ENCODE data around the gene AOPEP. TPM values are rescaled to one million over a fixed set of nuclear protein-coding genes. Genes with fewer than 3 reads are reported as not detected.
A peak's percentile ranks its signal among the peaks of the same experiment; 100 is the strongest.

The AOPEP gene
- polyA plus RNA-seq, 4 donors: 23.5 to 54.6 (median 50.4) TPM

- DNase-seq (ENCODE audit: low read depth in 4 of 4, low spot score in 3 of 4): no peak
These were observed 33.5 kb downstream of the AOPEP start for GRCh38 chr9:94760010-94760409.

GRCh38 chr9:94760660-94761059 lies 34.2 kb downstream of the AOPEP start:
- DNase-seq (ENCODE audit: low read depth in 4 of 4, low spot score in 3 of 4): no peak

- no peak for DNase-seq (ENCODE audit: low read depth in 4 of 4, low spot score in 3 of 4)
These were observed 35.0 kb downstream of the AOPEP start for GRCh38 chr9:94761481-94761880.

- no peak for DNase-seq (ENCODE audit: low read depth in 4 of 4, low spot score in 3 of 4)
These were observed 41.0 kb downstream of the AOPEP start for GRCh38 chr9:94767331-94768072.

GRCh38 chr9:94768766-94769165 lies 42.3 kb downstream of the AOPEP start:
- DNase-seq (ENCODE audit: low read depth in 4 of 4, low spot score in 3 of 4): no peak

GRCh38 chr9:94770334-94770733 lies 43.8 kb downstream of the AOPEP start:
- DNase-seq (ENCODE audit: low read depth in 4 of 4, low spot score in 3 of 4): no peak

- no peak for DNase-seq (ENCODE audit: low read depth in 4 of 4, low spot score in 3 of 4)
These were observed 44.6 kb downstream of the AOPEP start for GRCh38 chr9:94771096-94771495.

- no peak for DNase-seq (ENCODE audit: low read depth in 4 of 4, low spot score in 3 of 4)
These were observed 45.6 kb downstream of the AOPEP start for GRCh38 chr9:94772144-94772543.

- no peak for DNase-seq (ENCODE audit: low read depth in 4 of 4, low spot score in 3 of 4)
These were observed 46.3 kb downstream of the AOPEP start for GRCh38 chr9:94772639-94773303.

- DNase-seq (ENCODE audit: low read depth in 4 of 4, low spot score in 3 of 4): no peak
These were observed 47.2 kb downstream of the AOPEP start for GRCh38 chr9:94773655-94774054.

GRCh38 chr9:94778013-94778412 lies 51.5 kb downstream of the AOPEP start:
- no peak for DNase-seq (ENCODE audit: low read depth in 4 of 4, low spot score in 3 of 4)

- no peak for DNase-seq (ENCODE audit: low read depth in 4 of 4, low spot score in 3 of 4)
These were observed 52.5 kb downstream of the AOPEP start for GRCh38 chr9:94779031-94779430.

GRCh38 chr9:94779693-94780290 lies 53.3 kb downstream of the AOPEP start:
- no peak for DNase-seq (ENCODE audit: low read depth in 4 of 4, low spot score in 3 of 4)

GRCh38 chr9:94780516-94780950 lies 54.0 kb downstream of the AOPEP start:
- no peak for DNase-seq (ENCODE audit: low read depth in 4 of 4, low spot score in 3 of 4)

- DNase-seq (ENCODE audit: low read depth in 4 of 4, low spot score in 3 of 4): no peak
These were observed 56.0 kb downstream of the AOPEP start for GRCh38 chr9:94782355-94783101.

GRCh38 chr9:94783102-94783682 lies 56.7 kb downstream of the AOPEP start:
- DNase-seq (ENCODE audit: low read depth in 4 of 4, low spot score in 3 of 4): peak; percentile 48 to 65 (median 60)

- DNase-seq (ENCODE audit: low read depth in 4 of 4, low spot score in 3 of 4): no peak
These were observed 57.4 kb downstream of the AOPEP start for GRCh38 chr9:94783928-94784327.

- no peak for DNase-seq (ENCODE audit: low read depth in 4 of 4, low spot score in 3 of 4)
These were observed 59.0 kb downstream of the AOPEP start for GRCh38 chr9:94785215-94786169.

GRCh38 chr9:94786586-94786985 lies 60.1 kb downstream of the AOPEP start:
- DNase-seq (ENCODE audit: low read depth in 4 of 4, low spot score in 3 of 4): no peak

GRCh38 chr9:94787266-94787665 lies 60.8 kb downstream of the AOPEP start:
- DNase-seq (ENCODE audit: low read depth in 4 of 4, low spot score in 3 of 4): no peak

All from left renal pelvis (tissue), 4 donors.